ENCODE data around the gene DRC7.

DRC7 gene, protein sequence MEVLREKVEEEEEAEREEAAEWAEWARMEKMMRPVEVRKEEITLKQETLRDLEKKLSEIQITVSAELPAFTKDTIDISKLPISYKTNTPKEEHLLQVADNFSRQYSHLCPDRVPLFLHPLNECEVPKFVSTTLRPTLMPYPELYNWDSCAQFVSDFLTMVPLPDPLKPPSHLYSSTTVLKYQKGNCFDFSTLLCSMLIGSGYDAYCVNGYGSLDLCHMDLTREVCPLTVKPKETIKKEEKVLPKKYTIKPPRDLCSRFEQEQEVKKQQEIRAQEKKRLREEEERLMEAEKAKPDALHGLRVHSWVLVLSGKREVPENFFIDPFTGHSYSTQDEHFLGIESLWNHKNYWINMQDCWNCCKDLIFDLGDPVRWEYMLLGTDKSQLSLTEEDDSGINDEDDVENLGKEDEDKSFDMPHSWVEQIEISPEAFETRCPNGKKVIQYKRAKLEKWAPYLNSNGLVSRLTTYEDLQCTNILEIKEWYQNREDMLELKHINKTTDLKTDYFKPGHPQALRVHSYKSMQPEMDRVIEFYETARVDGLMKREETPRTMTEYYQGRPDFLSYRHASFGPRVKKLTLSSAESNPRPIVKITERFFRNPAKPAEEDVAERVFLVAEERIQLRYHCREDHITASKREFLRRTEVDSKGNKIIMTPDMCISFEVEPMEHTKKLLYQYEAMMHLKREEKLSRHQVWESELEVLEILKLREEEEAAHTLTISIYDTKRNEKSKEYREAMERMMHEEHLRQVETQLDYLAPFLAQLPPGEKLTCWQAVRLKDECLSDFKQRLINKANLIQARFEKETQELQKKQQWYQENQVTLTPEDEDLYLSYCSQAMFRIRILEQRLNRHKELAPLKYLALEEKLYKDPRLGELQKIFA

GRCh38 chr16:57694725-57695679 is at the start of gene DRC7:
Gene DRC7 (plus strand): TSS chr16:57694806. CDS start chr16:57697950, 3,144 bp downstream.
- H3K4me3 ChIP-seq (ENCODE audit: control insufficient read depth, low read depth, low read length) = no peak within 1 kb of the TSS
- no peak for TF ChIP-seq CTCF (conservative IDR thresholded peaks at IDR 0.05; ENCODE audit: control insufficient read depth, insufficient read depth, low read depth, low read length)
- peak; percentile 30 for DNase-seq (ENCODE audit: low read depth)

DNA sequence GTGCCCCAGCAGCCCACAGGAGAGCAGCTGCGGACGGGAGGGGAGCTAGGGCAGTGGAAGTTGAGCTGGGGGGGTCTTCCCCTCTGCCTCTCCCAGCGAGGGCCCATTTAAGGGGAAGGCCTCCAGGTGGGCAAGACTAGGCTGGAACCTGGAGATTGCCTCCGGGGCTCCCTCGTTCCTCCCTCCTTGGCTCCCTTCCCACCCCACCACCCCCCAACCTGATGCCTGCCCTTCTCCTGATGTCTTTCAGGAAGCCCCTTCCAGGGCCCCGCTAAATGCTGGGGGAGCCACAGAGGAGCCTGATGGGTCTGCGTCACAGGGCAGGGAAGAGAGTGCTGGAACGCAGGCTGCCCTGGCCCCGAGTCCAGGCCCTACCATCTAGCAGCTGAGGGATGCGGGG is 49.4 kb upstream of the DRC7 start:
- no peak overlapping the region for H3K4me3 ChIP-seq (ENCODE audit: control insufficient read depth, low read depth, low read length)
- TF ChIP-seq CTCF (conservative IDR thresholded peaks at IDR 0.05; ENCODE audit: control insufficient read depth, insufficient read depth, low read depth, low read length) = no peak
- DNase-seq (ENCODE audit: low read depth) = no peak

DNA sequence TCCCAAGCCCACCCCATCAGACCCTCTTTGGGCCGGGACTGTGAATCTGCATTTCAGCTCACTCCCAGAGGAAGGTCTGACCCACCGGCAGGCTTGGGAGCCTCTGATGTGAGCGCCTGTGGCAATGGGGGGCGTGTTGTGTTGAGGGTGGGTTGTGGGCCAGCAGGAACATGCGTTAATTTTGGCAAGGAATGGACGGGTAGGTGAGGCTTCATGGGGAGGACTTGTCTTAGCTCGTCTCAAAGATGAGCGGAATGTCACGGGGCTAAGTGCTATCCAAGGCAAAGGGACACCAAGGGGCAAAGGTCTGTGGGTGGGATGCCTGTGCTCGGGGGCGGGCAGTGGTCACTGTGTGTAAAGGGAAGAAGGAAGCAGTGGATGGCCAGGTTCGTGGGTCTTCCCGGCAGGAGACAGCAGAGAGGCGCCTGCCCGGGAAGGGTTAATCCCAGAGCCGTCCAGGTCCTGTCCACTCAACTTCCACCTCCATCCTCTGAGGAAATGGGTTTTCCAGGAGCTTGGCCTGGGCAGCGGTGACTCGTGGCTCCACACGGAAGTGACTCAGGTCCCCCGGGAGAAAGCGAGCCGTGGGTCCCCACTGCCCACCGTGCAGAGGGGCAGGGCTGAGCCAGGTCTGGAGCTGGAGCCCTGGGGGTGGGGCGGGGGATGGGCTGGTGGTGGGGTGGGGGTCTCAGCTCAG is 48.8 kb upstream of the DRC7 start:
- peak; percentile 69 for DNase-seq (ENCODE audit: low read depth)
- TF ChIP-seq CTCF (conservative IDR thresholded peaks at IDR 0.05; ENCODE audit: control insufficient read depth, insufficient read depth, low read depth, low read length) = no peak
- no peak overlapping the region for H3K4me3 ChIP-seq (ENCODE audit: control insufficient read depth, low read depth, low read length)

- DNase-seq (ENCODE audit: low read depth) = no peak
- no peak overlapping the region for H3K4me3 ChIP-seq (ENCODE audit: control insufficient read depth, low read depth, low read length)
- no peak for TF ChIP-seq CTCF (conservative IDR thresholded peaks at IDR 0.05; ENCODE audit: control insufficient read depth, insufficient read depth, low read depth, low read length)
Measured at GRCh38 chr16:57646388-57647039, 48.1 kb upstream of the DRC7 start.

DNA sequence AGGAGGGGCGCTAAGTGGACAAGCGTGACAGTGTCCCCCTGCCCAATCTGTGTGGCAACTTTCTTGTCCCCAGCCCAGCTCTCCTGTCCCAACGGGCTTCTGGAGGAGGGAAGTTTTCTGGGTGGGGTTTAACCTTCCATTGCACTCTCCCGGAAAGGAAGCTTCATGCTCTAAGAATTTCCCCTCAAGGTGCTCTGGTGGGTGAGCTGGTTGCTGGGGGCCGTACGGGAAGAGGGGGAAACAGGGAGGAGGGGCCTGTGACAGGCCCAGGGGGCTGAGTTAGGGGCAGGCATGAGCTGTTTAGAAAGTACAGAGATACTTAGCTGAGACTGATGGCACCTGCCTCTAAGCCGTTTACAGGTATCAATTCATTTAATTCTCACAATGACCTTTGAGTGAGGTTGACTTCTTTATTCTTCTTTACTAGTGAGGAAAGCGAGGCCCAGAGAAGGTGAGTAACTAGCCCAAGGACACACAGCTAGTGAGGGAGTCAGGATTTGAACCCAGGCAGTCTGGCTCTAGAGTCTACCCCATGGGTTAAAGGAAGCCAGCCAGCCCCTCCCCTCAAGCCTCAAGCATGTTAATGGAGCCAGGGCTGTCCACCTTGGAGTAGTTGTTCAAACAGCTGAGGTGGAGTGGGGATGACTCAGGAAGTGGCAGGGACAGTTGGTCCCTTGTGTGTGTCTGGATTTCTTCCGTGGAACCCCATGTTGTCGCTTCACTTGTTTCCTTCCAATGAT is 47.3 kb upstream of the DRC7 start:
- no peak overlapping the region for H3K4me3 ChIP-seq (ENCODE audit: control insufficient read depth, low read depth, low read length)
- no peak for DNase-seq (ENCODE audit: low read depth)
- TF ChIP-seq CTCF (conservative IDR thresholded peaks at IDR 0.05; ENCODE audit: control insufficient read depth, insufficient read depth, low read depth, low read length) = no peak
